ENCODE measurements around the gene ENDOU.

Gene ENDOU

GRCh38 chr12:47707905-47708543 is 17.3 kb downstream of the ENDOU start:
- no peak for TF ChIP-seq CTCF (IDR thresholded peaks at IDR 0.05; ENCODE audit: control extremely low read depth, extremely low read depth, low read depth, missing control alignments)
- CTCF ChIA-PET, result interaction anchor here (1.4 to 46.2 kb wide), 6 partner anchors 8 to 130 kb away, joined by 3 to 1524 read pairs (median 7); partner anchors contain the start of gene SLC48A1
- no peak for DNase-seq (ENCODE audit: extremely low spot score)
- POLR2A ChIA-PET, result no interaction called here

GRCh38 chr12:47707355-47707754 is 17.9 kb downstream of the ENDOU start:
- CTCF ChIA-PET, result interaction anchor here (1.4 to 46.2 kb wide), 5 partner anchors 9 to 75 kb away, joined by 3 to 1524 read pairs (median 9); partner anchors contain the start of gene SLC48A1
- POLR2A ChIA-PET, result interaction anchor here (0.8 kb wide), 1 partner anchor 26 kb away, joined by 3 read pairs; no protein-coding TSS in a partner anchor
- DNase-seq (ENCODE audit: extremely low spot score), result no peak
- no peak for TF ChIP-seq CTCF (IDR thresholded peaks at IDR 0.05; ENCODE audit: control extremely low read depth, extremely low read depth, low read depth, missing control alignments)

- peak; percentile 93 for DNase-seq (ENCODE audit: extremely low spot score)
- CTCF ChIA-PET, result interaction anchor here (0.6 to 46.2 kb wide), 11 partner anchors 10 to 133 kb away, joined by 3 to 1524 read pairs (median 4); partner anchors contain the start of gene SLC48A1
- peak; percentile 57 for TF ChIP-seq CTCF (IDR thresholded peaks at IDR 0.05; ENCODE audit: control extremely low read depth, extremely low read depth, low read depth, missing control alignments)
- POLR2A ChIA-PET, result interaction anchor here (0.5 to 0.8 kb wide), 2 partner anchors 25 to 241 kb away, joined by 3 read pairs; no protein-coding TSS in a partner anchor
These were observed 19.5 kb downstream of the ENDOU start, which contains the start of gene RPAP3 for GRCh38 chr12:47705566-47706425. RPAP3 (minus strand) TSS chr12:47706030; CDS start chr12:47702840, 3,190 bp downstream.

GRCh38 chr12:47705229-47705565 is 20.1 kb downstream of the ENDOU start:
- no peak for TF ChIP-seq CTCF (IDR thresholded peaks at IDR 0.05; ENCODE audit: control extremely low read depth, extremely low read depth, low read depth, missing control alignments)
- ChIA-PET POLR2A (no interaction called here), CTCF (interaction anchor here (0.8 to 46.2 kb wide), 6 partner anchors 11 to 133 kb away, joined by 3 to 1524 read pairs (median 6); partner anchors contain the start of gene SLC48A1)
- DNase-seq (ENCODE audit: extremely low spot score), result no peak

- ChIA-PET CTCF (interaction anchor here (0.8 to 46.2 kb wide), 6 partner anchors 10 to 134 kb away, joined by 3 to 1524 read pairs (median 4); partner anchors contain the start of gene SLC48A1), POLR2A (no interaction called here)
- no peak for TF ChIP-seq CTCF (IDR thresholded peaks at IDR 0.05; ENCODE audit: control extremely low read depth, extremely low read depth, low read depth, missing control alignments)
- no peak for DNase-seq (ENCODE audit: extremely low spot score)
These were observed 20.6 kb downstream of the ENDOU start for GRCh38 chr12:47704719-47705118.

- no peak for DNase-seq (ENCODE audit: extremely low spot score)
- ChIA-PET POLR2A (no interaction called here), CTCF (no interaction called here)
- no peak for TF ChIP-seq CTCF (IDR thresholded peaks at IDR 0.05; ENCODE audit: control extremely low read depth, extremely low read depth, low read depth, missing control alignments)
These were observed 25.0 kb downstream of the ENDOU start for GRCh38 chr12:47700263-47700662.

Measured in GM10248 (cell line).